ENCODE measurements around the gene SENP1. TPM values are rescaled to one million over a fixed set of nuclear protein-coding genes. Genes with fewer than 3 reads are reported as not detected.
"Not testable (repeated sequence)": the region's sequence is repeated elsewhere in the genome, so short reads cannot be mapped to it uniquely, and the experiment has no call there.

SENP1 gene
- total and polyA plus RNA-seq, 12 donors, result 3.0 to 21.6 (median 11.2) TPM

- Histone ChIP-seq H3K9me3 (replicated peaks in 1 of 3) (no peaks in the 10 kb centered on the region), H3K27me3 (no peaks in the 10 kb centered on the region), H3K27ac (no peak overlapping the region), H3K4me1 (replicated peaks in 1 of 2) (peaks cover 0 to 4% of the 10 kb centered on the region in 2 donors), H3K36me3 (replicated peaks in 1 of 2) (peaks cover 0 to 59% of the 10 kb centered on the region in 2 donors), H3K4me3 (no peak overlapping the region)
- DNase-seq, result no peak
- TF ChIP-seq CTCF (IDR thresholded peaks at IDR 0.05) (no peak), POLR2A (IDR thresholded peaks at IDR 0.05) (no peak)
- intact Hi-C loops (cut with DNase I), result no loop called here
- WGBS, 4 donors, result 90 to 94% (median 93%) methylated on average over 1 of the region's 1 CpG
Observed at GRCh38 chr12:48129376-48129775, 23.5 kb upstream of the SENP1 start.

- DNase-seq, result no peak
- TF ChIP-seq CTCF (IDR thresholded peaks at IDR 0.05), result no peak
- no peak for TF ChIP-seq POLR2A (IDR thresholded peaks at IDR 0.05)
- Histone ChIP-seq H3K9me3 (replicated peaks in 1 of 3) (no peaks in the 10 kb centered on the region), H3K4me3 (no peak overlapping the region), H3K4me1 (replicated peaks in 1 of 2) (peaks cover 0 to 4% of the 10 kb centered on the region in 2 donors), H3K27me3 (no peaks in the 10 kb centered on the region), H3K27ac (no peak overlapping the region), H3K36me3 (replicated peaks in 1 of 2) (peaks cover 0 to 59% of the 10 kb centered on the region in 2 donors)
- intact Hi-C loops (cut with DNase I), result no loop called here
- WGBS, 4 donors, result 90 to 100% (median 95%) methylated on average over 1 of the region's 1 CpG
Observed at GRCh38 chr12:48128800-48129199, 22.9 kb upstream of the SENP1 start.

GRCh38 chr12:48126953-48127630 is 21.2 kb upstream of the SENP1 start:
- intact Hi-C loops (cut with DNase I), result no loop called here
- DNase-seq, result no peak
- H3K36me3 ChIP-seq (replicated peaks in 1 of 2), result peaks cover 0 to 55% of the 10 kb centered on the region in 2 donors
- no peaks in the 10 kb centered on the region for H3K9me3 ChIP-seq (replicated peaks in 1 of 3)
- no peaks in the 10 kb centered on the region for H3K27me3 ChIP-seq
- peaks cover 0 to 4% of the 10 kb centered on the region in 2 donors for H3K4me1 ChIP-seq (replicated peaks in 1 of 2)
- TF ChIP-seq CTCF (IDR thresholded peaks at IDR 0.05) (no peak), POLR2A (IDR thresholded peaks at IDR 0.05) (no peak)
- H3K4me3 ChIP-seq, result no peak overlapping the region
- 98 to 100% (median 98%) methylated on average over 2 of the region's 2 CpGs for WGBS, 4 donors
- H3K27ac ChIP-seq, result no peak overlapping the region

GRCh38 chr12:48125985-48126384 is 20.1 kb upstream of the SENP1 start:
- Histone ChIP-seq H3K4me1 (replicated peaks in 1 of 2) (peaks cover 0 to 6% of the 10 kb centered on the region in 2 donors), H3K4me3 (no peak overlapping the region), H3K27ac (no peak overlapping the region), H3K36me3 (replicated peaks in 1 of 2) (peaks cover 0 to 44% of the 10 kb centered on the region in 2 donors), H3K27me3 (no peaks in the 10 kb centered on the region), H3K9me3 (replicated peaks in 1 of 3) (no peaks in the 10 kb centered on the region)
- no peak for TF ChIP-seq CTCF (IDR thresholded peaks at IDR 0.05)
- TF ChIP-seq POLR2A (IDR thresholded peaks at IDR 0.05), result no peak
- DNase-seq, result peak in 3 of 7 donors; percentile 27 to 34 (median 31)
- 65 to 73% (median 69%) methylated on average over 4 of the region's 4 CpGs for WGBS, 4 donors
- intact Hi-C loops (cut with DNase I), result no loop called here

- H3K9me3 ChIP-seq (replicated peaks in 1 of 3); H3K4me3 ChIP-seq; H3K27me3 ChIP-seq; DNase-seq; intact Hi-C loops (cut with DNase I); H3K27ac ChIP-seq: not testable (repeated sequence)
- Histone ChIP-seq H3K4me1 (replicated peaks in 1 of 2) (peaks cover 0 to 10% of the 10 kb centered on the region in 2 donors), H3K36me3 (replicated peaks in 1 of 2) (peaks cover 0 to 39% of the 10 kb centered on the region in 2 donors)
- WGBS, 4 donors, result 89 to 98% (median 95%) methylated on average over 2 to 5 of the region's 5 CpGs
Observed at GRCh38 chr12:48125542-48125941, 19.7 kb upstream of the SENP1 start.

Data from adrenal gland (tissue), 12 donors.